HCT116 (cell line): ENCODE data around the gene RTL1.

Source experiments
- CEBPB ChIP-seq: IDR thresholded peaks from 2 replicates; pipeline ENCODE4 v1.6.1; 2012; ENCODE audit warnings: low read depth
- EZH2phosphoT487 ChIP-seq: fragments of 200-600 bp; IDR thresholded peaks from 2 replicates; pipeline ENCODE4 v1.6.1; 2018; ENCODE audit warnings: antibody characterized with exemption, borderline replicate concordance
- JUND ChIP-seq: IDR thresholded peaks from 2 replicates; pipeline ENCODE4 v1.6.1; 2012
- MAX ChIP-seq: IDR thresholded peaks from 2 replicates; pipeline ENCODE4 v1.6.1; 2012
- POLR2A ChIP-seq: IDR thresholded peaks from 2 replicates; pipeline ENCODE4 v1.7.0; 2011; ENCODE audit warnings: borderline replicate concordance; ENCODE audit not compliant: insufficient read depth, insufficient read length; ENCODE audit errors: extremely low read depth
- REST ChIP-seq: IDR thresholded peaks from 2 replicates; pipeline ENCODE4 v1.6.1; 2012; ENCODE audit warnings: low read depth
- SIN3A ChIP-seq: IDR thresholded peaks from 2 replicates; pipeline ENCODE4 v1.6.1; 2012; ENCODE audit warnings: low read depth
- SP1 ChIP-seq: IDR thresholded peaks from 2 replicates; pipeline ENCODE4 v1.6.1; 2012; ENCODE audit warnings: low read depth
- ZNF274 ChIP-seq: fragments of 200-500 bp; sonication (Bioruptor generic); IDR thresholded peaks from 2 replicates; pipeline ENCODE4 v1.6.1; 2014; ENCODE audit warnings: mild to moderate bottlenecking, low read depth, low read length, inconsistent platforms
- TF ChIP-seq, protein P1 (sequence below), 3 experiments: fragments of 200-600 bp in 1 of 3; sonication (generic) in 1 of 3; IDR thresholded peaks in 2 of 3; conservative IDR thresholded peaks in 1 of 3; 2 replicates each; pipeline ENCODE4 v1.5.1; 2012 to 2017; ENCODE audit warnings: low read depth in 2 of 3, low read length in 2 of 3, antibody characterized with exemption in 1 of 3, borderline replicate concordance in 1 of 3, control low read depth in 1 of 3, mild to moderate bottlenecking in 1 of 3, mixed read lengths in 1 of 3, mixed run types in 1 of 3, moderate library complexity in 1 of 3; ENCODE audit not compliant: insufficient read depth in 1 of 3
- TF ChIP-seq, protein P2 (sequence below): IDR thresholded peaks from 2 replicates; pipeline ENCODE4 v1.6.1; 2012

DNA sequence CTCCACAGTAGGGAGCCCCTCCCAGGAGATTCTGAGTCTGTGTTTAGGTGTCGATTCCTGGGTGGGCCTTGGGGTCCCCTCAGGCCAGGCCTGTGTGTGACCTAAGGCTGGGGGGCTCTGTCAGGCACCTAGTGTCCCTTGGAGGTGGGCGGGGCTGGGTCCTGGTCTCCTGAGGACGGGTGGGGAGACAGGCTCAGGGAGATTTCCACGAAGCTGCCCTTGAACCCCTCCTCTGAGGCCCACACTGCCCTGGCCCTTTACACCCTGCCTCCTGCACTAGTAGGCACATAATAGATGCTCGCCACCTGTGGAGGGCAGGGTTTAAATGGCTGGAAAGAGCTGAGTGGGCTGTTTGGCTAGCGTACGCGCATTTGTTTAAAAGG, 44.7 kb downstream of the RTL1 start:
- TF ChIP-seq POLR2A (no peak), REST (no peak), SP1 (no peak), SIN3A (no peak), CEBPB (no peak), JUND (no peak), EZH2phosphoT487 (no peak), MAX (no peak), ZNF274 (no peak)
- TF ChIP-seq, protein P1, sequence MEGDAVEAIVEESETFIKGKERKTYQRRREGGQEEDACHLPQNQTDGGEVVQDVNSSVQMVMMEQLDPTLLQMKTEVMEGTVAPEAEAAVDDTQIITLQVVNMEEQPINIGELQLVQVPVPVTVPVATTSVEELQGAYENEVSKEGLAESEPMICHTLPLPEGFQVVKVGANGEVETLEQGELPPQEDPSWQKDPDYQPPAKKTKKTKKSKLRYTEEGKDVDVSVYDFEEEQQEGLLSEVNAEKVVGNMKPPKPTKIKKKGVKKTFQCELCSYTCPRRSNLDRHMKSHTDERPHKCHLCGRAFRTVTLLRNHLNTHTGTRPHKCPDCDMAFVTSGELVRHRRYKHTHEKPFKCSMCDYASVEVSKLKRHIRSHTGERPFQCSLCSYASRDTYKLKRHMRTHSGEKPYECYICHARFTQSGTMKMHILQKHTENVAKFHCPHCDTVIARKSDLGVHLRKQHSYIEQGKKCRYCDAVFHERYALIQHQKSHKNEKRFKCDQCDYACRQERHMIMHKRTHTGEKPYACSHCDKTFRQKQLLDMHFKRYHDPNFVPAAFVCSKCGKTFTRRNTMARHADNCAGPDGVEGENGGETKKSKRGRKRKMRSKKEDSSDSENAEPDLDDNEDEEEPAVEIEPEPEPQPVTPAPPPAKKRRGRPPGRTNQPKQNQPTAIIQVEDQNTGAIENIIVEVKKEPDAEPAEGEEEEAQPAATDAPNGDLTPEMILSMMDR (IDR thresholded peaks at IDR 0.05 in 2 of 3, conservative IDR thresholded peaks at IDR 0.05 in 1 of 3; ENCODE audit: borderline replicate concordance in 1 of 3, insufficient read depth in 1 of 3, low read depth in 2 of 3, low read length in 2 of 3) = no peak
- TF ChIP-seq, protein P2, sequence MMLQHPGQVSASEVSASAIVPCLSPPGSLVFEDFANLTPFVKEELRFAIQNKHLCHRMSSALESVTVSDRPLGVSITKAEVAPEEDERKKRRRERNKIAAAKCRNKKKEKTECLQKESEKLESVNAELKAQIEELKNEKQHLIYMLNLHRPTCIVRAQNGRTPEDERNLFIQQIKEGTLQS = no peak
